Urinary bladder (tissue), 4 donors: Measurements from ENCODE around the gene SPINK13. TPM values are rescaled to one million over a fixed set of nuclear protein-coding genes. Genes with fewer than 3 reads are reported as not detected.
"Not testable (repeated sequence)": the region's sequence is repeated elsewhere in the genome, so short reads cannot be mapped to it uniquely, and the experiment has no call there.

Experiments
- DNase-seq: peaks from one replicate; pipeline ENCODE4 v3.0.0-alpha.2; 2015; ENCODE audit errors: extremely low spot score
- H3K27ac ChIP-seq: one replicate; pipeline ENCODE4 v1.5.1; 2013; ENCODE audit warnings: low read depth, mild to moderate bottlenecking, moderate library complexity
- H3K36me3 ChIP-seq: one replicate; pipeline ENCODE4 v1.6.1; 2013; ENCODE audit warnings: mild to moderate bottlenecking, moderate library complexity; ENCODE audit not compliant: insufficient read depth
- H3K4me1 ChIP-seq: one replicate; pipeline ENCODE4 v1.6.1; 2013; ENCODE audit warnings: mild to moderate bottlenecking, moderate library complexity; ENCODE audit not compliant: insufficient read depth
- H3K4me3 ChIP-seq: one replicate; pipeline ENCODE4 v1.5.1; 2013; ENCODE audit warnings: low read depth, low read length
- WGBS: extraction: QIAGEN DNeasy Blood & Tissue Kit; methylation state at CpG from one replicate; pipeline ENCODE4 v1.1.7; 2013; 5-methylcytosine and 5-hydroxymethylcytosine counted together
- polyA plus RNA-seq: library from polyadenylated mRNA; stranded (reverse); fragments of 200-250 nt; gene quantifications from one replicate; pipeline ENCODE4 v1.2.3, GENCODE V29; 2013
- total RNA-seq: library from RNA; depleted of rRNA; stranded (reverse); fragments of >200 nt; gene quantifications from one replicate; pipeline ENCODE4 v1.2.3, GENCODE V29; 2014
- donor health status: healthy with polysubstance abuse.
- donor health status: healthy.

The SPINK13 gene
- total and polyA plus RNA-seq, 2 donors: not detected

DNA sequence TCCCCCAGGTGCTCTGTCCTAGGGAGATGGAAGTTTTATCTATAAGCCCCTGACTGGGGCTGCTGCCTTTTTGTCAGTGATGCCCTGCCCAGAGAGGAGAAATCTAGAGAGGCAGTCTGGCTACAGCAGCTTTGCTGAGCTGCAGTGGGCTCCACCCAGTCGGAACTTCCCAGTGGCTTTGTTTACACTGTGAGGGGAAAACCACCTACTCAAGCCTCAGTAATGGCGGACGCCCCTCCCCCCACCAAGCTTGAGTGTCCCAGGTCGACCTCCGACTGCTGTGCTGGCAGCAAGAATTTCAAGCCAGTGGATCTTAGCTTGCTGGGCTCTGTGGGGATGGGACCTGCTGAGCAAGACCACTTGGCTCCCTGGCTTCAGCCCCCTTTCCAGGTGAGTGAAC lies 12.3 kb downstream of the SPINK13 start:
- not testable (repeated sequence) for H3K4me3 ChIP-seq, H3K36me3 ChIP-seq, DNase-seq, H3K4me1 ChIP-seq, H3K27ac ChIP-seq
- 24% methylated on average over 5 of the region's 5 CpGs for WGBS

DNA sequence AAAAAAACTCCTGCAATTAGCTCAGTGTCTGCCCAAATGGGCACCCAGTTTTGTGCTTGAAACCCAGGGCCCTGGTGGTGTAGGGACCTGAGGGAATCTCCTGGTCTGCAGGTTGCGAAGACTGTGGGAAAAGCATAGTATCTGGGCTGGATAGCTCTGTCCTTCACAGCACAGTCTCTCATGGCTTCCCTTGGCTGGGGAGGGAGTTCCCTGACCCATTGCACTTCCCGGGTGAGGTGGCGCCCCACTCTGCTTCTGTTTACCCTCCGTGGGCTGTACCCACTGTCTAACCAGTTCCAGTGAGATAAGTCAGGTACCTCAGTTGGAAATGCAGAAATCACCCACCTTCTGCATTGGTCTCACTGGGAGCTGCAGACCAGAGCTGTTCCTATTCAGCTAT lies 12.7 kb downstream of the SPINK13 start:
- H3K36me3 ChIP-seq, DNase-seq, H3K4me3 ChIP-seq, H3K4me1 ChIP-seq, H3K27ac ChIP-seq: not testable (repeated sequence)
- WGBS: 89% methylated on average over 4 of the region's 4 CpGs

DNA sequence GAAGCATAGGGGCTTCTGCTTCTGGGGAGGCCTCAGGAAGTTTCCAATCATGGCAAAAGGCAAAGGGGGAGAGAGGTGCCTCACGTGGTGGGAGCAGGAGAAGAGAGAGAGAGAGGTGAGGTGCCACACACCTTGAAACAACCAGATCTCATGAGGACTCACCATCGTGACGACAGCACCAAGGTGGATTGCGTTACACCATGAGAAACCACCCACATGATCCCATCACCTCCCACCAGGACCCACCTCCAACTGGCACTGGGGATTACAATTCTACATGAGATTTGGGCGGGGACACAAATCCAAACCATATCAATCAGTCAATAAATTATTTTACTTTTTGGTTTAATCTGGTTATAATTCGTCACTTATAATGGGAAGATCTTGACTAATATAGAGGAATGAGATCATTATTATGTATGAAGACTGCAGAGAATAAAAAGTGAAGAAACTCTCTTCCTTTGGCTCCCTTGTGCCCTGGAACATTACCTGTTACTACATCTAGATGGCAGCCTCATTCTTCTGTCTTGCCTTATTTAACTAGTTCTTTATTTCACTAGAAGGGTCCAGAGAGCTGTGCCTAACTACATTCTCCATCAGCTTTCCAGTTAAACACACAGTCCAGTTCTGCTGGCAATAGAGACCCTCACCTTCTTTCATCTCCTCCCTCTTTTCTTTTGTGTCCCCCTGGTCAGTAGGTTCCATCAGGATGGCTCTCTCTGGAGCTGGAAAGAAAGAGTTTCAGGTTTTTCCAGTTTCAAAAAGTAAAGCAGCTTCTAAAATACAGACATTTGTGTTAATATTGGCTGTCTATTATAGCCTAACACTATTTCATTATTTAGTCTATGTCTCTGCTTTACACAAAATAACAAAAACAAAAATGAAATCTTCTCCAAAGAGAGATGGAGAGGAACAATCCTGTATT lies 21.9 kb downstream of the SPINK13 start:
- no peak for DNase-seq
- H3K36me3 ChIP-seq: peaks cover 2% of the 10 kb centered on the region
- no peak overlapping the region for H3K4me3 ChIP-seq
- 49% methylated on average over 6 of the region's 6 CpGs for WGBS
- no peaks in the 10 kb centered on the region for H3K4me1 ChIP-seq
- H3K27ac ChIP-seq: no peak overlapping the region

DNA sequence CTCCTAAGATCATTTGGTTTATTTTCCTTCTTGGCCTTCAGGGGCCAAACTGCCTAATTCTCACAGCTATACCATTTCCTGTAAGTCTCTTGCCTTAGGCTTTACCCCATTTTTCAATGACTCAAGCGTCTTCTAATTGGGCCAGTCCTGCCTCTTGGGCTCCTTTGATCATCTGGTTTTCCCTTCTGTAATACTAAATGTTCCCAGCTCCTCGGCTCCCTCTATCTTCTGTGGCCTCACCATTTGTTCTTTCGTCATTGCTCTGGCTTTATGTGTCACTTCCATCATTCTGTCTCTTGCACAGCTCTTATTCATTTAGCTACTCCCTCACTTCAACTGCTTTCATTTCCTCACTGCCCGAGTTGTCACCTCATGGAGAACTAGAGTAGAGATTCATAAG lies 29.1 kb downstream of the SPINK13 start:
- H3K27ac ChIP-seq: no peak overlapping the region
- WGBS: 68% methylated on average over 4 of the region's 4 CpGs
- H3K36me3 ChIP-seq: no peaks in the 10 kb centered on the region

DNA sequence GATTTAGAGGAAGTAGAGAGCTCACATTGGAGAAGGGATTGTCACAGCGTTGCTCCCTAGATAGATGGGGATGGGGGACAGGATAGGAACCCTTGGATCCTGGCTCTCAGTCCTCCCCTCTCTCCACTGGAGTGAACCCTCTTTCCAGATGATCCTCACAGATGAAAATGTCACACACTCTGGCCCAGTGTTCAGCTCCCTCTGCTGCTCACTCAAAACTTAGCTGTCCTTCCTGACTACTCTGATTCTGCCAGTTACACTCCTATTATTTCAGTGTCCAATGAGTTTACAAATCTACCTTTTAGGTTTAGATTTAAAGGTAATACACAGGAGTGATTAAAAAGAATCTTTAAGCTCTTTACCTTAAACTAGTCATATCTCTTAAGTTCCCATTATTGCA lies 37.9 kb downstream of the SPINK13 start:
- no peak for DNase-seq
- no peaks in the 10 kb centered on the region for H3K36me3 ChIP-seq
- H3K4me1 ChIP-seq: no peaks in the 10 kb centered on the region
- 80% methylated on average over 1 of the region's 1 CpG for WGBS
- H3K27ac ChIP-seq: no peak overlapping the region
- no peak overlapping the region for H3K4me3 ChIP-seq

More for the DNA sequence above, 29.1 kb downstream of the SPINK13 start:
- Histone ChIP-seq H3K4me1 (no peaks in the 10 kb centered on the region), H3K4me3 (no peak overlapping the region)
- DNase-seq: no peak

DNA sequence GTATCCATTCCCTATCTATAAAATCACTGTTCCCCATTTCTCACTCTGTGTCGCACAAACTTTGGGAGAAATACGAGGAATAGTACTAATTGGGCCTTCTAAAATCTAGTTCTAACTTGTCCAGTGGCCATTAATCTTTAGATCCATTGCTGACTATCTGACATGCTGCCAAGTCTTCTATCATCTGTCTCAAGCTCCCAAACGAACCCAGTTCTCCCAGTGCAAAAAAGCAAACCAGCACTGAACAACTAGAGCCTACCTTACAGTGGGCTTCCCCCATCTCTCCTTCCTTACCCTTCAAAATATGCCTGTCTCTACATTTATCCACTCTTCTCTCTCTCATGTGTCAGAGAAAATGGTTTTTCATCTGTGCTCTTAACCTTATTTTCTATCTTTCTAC lies 40.4 kb downstream of the SPINK13 start:
- Histone ChIP-seq H3K4me3 (no peak overlapping the region), H3K4me1 (no peaks in the 10 kb centered on the region), H3K36me3 (no peaks in the 10 kb centered on the region), H3K27ac (no peak overlapping the region)
- DNase-seq: no peak
- 70% methylated on average over 3 of the region's 3 CpGs for WGBS

DNA sequence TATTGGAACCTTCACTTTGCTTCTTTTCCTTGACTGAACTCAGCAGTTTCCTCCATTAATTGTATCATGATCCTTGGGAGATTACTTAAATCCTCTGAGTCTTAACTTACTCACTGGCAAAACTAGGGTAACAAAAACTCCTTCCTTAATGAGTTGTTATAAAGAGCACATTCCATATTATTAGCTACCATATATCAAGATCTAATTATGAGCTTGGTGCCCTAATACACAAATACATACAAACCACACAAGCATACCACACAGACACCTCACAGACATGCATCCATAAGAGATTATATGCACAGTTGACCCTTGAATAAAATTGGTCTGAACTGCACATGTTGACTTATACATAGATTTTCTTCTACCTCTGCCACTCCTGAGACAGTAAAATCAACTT lies 41.2 kb downstream of the SPINK13 start:
- no peak for DNase-seq
- H3K36me3 ChIP-seq: no peaks in the 10 kb centered on the region
- no peak overlapping the region for H3K27ac ChIP-seq
- no peak overlapping the region for H3K4me3 ChIP-seq
- no peaks in the 10 kb centered on the region for H3K4me1 ChIP-seq

DNA sequence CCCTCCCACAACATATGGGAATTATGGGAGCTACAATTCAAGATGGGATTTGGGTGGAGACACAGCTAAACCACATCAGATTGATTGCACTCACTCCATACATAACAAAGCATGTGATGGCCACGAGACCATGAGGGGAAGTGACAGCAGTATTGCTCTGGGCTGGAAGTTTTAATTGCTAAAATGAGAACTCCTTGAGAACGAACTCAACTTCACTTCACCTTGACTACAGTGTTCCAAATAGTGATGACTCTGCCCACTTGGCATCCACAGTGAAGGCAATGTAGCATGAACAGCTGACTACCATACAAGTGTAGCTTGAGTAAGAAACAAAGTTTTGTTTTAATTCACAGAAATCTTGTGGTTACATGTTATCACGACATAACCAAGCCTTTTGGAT lies 42.9 kb downstream of the SPINK13 start:
- Histone ChIP-seq H3K4me3 (no peak overlapping the region), H3K36me3 (no peaks in the 10 kb centered on the region), H3K27ac (no peak overlapping the region), H3K4me1 (no peaks in the 10 kb centered on the region)
- DNase-seq: no peak
- WGBS: 67% methylated on average over 3 of the region's 3 CpGs

DNA sequence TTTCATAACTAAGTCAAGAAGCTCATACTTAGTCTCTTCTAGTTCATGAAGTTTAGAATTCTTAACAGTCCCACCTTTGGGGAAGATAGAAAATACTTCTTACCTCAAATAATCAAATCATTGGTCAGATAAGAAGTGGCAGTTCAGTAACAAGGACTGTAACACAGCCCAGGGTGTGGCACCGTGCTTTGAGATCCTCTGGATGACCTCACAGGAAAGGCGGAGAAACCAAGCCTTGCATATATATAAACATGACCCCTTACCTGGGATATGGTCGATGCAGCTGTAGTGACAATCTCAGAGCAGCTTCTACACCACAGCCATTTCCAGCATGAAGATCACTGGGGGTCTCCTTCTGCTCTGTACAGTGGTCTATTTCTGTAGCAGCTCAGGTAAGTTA lies 43.6 kb downstream of the SPINK13 start, which contains the start of gene SPINK7:
SPINK7 (plus strand) TSS at position 271 of the 400 bp plus-strand sequence; CDS start at position 332, 61 bp downstream.
- Histone ChIP-seq H3K4me1 (no peaks in the 10 kb centered on the region), H3K4me3 (no peak within 1 kb of the TSS), H3K27ac (no peak within 1 kb of the TSS), H3K36me3 (no peaks in the 10 kb centered on the region)
- DNase-seq: no peak
- WGBS: 73% methylated on average over 3 of the region's 3 CpGs

DNA sequence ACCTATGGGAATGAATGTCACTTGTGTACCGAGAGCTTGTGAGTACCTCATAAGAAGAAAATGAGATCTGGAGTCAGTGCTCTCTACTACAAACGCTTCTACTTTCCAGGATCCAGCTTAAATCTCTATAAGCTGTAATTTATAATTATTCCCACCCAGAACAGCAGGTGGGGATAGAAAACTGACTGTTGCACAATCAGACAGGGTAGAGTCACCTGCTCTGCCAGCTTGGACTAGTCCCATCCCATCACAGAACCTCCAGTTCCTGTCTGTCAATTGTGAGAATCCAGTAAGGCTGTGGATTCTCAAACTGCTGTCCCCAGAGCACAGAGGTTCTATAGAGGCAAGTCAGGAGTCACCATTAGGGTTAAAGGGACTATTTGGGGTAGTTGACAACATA lies 45.6 kb downstream of the SPINK13 start:
- WGBS: 85% methylated on average over 2 of the region's 2 CpGs

DNA sequence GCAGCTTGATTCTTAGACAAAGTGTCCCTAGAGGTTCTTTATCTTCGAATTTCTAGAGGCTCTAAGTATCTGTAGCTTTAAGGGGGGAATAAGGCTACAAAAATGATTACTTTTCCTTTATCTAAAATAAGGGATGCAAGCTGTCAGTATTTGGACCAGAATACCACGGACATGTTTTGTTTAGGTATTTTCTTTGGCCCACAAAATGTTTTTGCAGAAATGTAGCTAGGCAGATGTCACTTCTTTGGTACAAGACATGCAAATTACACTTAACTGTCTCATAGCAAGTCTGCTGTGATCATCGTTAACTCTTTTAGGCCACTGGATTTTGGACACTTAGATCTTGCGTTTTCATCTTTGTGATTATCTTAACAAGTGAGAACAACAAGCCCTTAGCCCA lies 46.1 kb downstream of the SPINK13 start:
- Histone ChIP-seq H3K4me3 (no peak overlapping the region), H3K36me3 (no peaks in the 10 kb centered on the region), H3K27ac (no peak overlapping the region), H3K4me1 (no peaks in the 10 kb centered on the region)
- 52% methylated on average over 4 of the region's 4 CpGs for WGBS
- no peak for DNase-seq

More for the DNA sequence above, 45.6 kb downstream of the SPINK13 start:
- H3K4me1 ChIP-seq: no peaks in the 10 kb centered on the region
- no peak overlapping the region for H3K27ac ChIP-seq
- DNase-seq: no peak
- H3K4me3 ChIP-seq: no peak overlapping the region
- H3K36me3 ChIP-seq: no peaks in the 10 kb centered on the region

DNA sequence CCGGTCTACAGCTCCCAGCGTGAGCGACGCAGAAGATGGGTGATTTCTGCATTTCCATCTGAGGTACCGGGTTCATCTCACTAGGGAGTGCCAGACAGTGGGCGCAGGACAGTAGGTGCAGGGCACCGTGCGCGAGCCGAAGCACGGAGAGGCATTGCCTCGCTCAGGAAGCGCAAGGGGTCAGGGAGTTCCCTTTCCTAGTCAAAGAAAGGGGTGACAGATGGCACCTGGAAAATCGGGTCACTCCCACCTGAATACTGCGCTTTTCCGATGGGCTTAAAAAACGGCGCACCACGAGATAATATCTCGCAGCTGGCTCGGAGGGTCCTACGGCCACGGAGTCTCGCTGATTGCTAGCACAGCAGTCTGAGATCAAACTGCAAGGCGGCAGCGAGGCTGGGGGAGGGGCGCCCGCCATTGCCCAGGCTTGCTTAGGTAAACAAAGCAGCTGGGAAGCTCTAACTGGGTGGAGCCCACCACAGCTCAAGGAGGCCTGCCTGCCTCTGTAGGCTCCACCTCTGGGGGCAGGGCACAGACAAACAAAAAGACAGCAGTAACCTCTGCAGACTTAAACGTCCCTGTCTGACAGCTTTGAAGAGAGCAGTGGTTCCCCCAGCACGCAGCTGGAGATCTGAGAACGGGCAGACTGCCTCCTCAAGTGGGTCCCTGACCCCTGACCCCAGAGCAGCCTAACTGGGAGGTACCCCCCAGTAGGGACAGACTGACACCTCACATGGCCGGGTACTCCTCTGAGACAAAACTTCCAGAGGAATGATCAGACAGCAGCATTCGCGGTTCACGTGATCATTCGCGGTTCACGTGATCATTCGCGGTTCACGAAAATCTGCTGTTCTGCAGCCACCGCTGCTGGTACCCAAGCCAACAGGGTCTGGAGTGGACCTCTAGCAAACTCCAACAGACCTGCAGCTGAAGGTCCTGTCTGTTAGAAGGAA lies 51.7 kb downstream of the SPINK13 start:
- not testable (repeated sequence) for H3K4me3 ChIP-seq, DNase-seq, H3K4me1 ChIP-seq, H3K36me3 ChIP-seq, H3K27ac ChIP-seq
- WGBS: 45% methylated on average over 41 of the region's 42 CpGs

DNA sequence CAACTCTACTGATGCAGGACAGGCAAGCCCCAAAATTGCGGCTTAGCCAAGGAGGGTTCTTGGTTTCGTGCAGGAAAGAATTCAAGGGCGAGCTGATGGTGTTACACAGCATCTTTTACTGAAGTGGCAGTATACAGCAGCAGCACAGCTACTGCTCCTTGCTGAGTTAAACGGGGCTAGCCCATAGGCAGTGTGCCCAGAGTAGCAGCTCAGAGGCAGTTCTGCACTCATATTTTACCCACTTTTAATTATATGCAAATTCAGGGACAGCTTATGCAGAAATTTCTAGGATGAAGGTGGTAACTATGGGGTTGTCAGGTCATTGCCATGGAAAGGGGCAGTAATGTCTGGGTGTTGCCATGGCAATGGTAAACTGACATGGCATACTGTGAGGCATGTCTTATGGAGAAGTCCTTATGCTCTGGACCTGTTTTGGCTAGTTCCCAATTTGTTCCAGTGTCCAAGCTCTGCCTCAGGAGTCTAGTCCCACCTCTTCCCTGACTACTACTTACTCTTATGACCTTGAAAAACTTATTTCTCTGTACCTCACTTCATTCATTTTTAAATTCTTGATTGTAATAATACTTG lies 64.8 kb downstream of the SPINK13 start:
- WGBS: 88% methylated on average over 4 of the region's 4 CpGs
- Histone ChIP-seq H3K4me3 (no peak overlapping the region), H3K27ac (no peak overlapping the region), H3K4me1 (no peaks in the 10 kb centered on the region), H3K36me3 (no peaks in the 10 kb centered on the region)
- no peak for DNase-seq
